ENCODE measurements around the gene TMEM54.

DNA sequence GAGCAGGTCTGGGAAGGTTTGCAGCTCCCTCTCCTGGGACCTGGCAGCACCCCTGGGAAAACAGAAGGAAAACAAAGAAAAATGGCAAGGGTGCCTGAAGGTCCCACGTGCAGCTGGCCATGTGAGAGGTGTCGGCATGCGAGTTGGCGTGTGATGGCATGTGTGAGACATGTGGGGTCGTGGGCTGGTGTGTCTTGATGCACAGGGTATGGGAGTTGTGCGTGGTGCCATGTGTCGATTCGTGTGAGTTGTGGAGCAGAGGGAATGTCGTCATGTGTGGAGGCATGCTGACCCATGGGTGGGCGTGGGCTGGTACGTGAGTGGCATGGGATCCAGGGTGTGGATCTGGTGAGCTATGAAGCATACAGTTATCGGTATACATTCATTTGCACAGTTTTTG is 13.6 kb downstream of the TMEM54 start:
- TF ChIP-seq, protein P1, sequence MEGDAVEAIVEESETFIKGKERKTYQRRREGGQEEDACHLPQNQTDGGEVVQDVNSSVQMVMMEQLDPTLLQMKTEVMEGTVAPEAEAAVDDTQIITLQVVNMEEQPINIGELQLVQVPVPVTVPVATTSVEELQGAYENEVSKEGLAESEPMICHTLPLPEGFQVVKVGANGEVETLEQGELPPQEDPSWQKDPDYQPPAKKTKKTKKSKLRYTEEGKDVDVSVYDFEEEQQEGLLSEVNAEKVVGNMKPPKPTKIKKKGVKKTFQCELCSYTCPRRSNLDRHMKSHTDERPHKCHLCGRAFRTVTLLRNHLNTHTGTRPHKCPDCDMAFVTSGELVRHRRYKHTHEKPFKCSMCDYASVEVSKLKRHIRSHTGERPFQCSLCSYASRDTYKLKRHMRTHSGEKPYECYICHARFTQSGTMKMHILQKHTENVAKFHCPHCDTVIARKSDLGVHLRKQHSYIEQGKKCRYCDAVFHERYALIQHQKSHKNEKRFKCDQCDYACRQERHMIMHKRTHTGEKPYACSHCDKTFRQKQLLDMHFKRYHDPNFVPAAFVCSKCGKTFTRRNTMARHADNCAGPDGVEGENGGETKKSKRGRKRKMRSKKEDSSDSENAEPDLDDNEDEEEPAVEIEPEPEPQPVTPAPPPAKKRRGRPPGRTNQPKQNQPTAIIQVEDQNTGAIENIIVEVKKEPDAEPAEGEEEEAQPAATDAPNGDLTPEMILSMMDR (IDR thresholded peaks at IDR 0.05): no peak
- TF ChIP-seq POLR2A (IDR thresholded peaks at IDR 0.05) (no peak), EP300 (IDR thresholded peaks at IDR 0.05) (no peak)
